SJSA1 (cell line): ENCODE data around the gene RAB34. TPM values are rescaled to one million over a fixed set of nuclear protein-coding genes. Genes with fewer than 3 reads are reported as not detected.

Source experiments
- DNase-seq, 2 experiments: peaks; one replicate each; pipeline ENCODE4 v3.0.0-alpha.2; 2015 to 2020; ENCODE audit warnings: low spot score in 2 of 2, low read depth in 1 of 2
- H3K27ac ChIP-seq: fragments of 250-450 bp; sonication (Bioruptor Pico); 2 replicates; pipeline ENCODE4 v1.5.1; 2020; ENCODE audit warnings: mild to moderate bottlenecking, moderate library complexity
- H3K27me3 ChIP-seq: fragments of 250-450 bp; sonication (Bioruptor Pico); replicated peaks from 2 replicates; pipeline ENCODE4 v1.5.1; 2020; ENCODE audit warnings: mild to moderate bottlenecking, moderate library complexity
- H3K36me3 ChIP-seq: fragments of 250-450 bp; sonication (Bioruptor Pico); 2 replicates; pipeline ENCODE4 v1.5.1; 2020; ENCODE audit warnings: mild to moderate bottlenecking
- H3K4me1 ChIP-seq: fragments of 250-450 bp; sonication (Bioruptor Pico); replicated peaks from 2 replicates; pipeline ENCODE4 v1.6.1; 2021; ENCODE audit warnings: mild to moderate bottlenecking
- H3K4me3 ChIP-seq: fragments of 250-450 bp; sonication (Bioruptor Pico); 2 replicates; pipeline ENCODE4 v1.5.1; 2020; ENCODE audit warnings: mild to moderate bottlenecking
- H3K9me3 ChIP-seq: fragments of 250-450 bp; sonication (Bioruptor Pico); replicated peaks from 2 replicates; pipeline ENCODE4 v1.5.1; 2020; ENCODE audit warnings: mild to moderate bottlenecking
- total RNA-seq: library from RNA; depleted of rRNA; stranded (reverse); fragments of >200 nt; shearing (Covaris generic); gene quantifications from 2 replicates; pipeline ENCODE4 v1.2.3, GENCODE V29; 2014; rRNA removed

The RAB34 gene
- total RNA-seq: 1,039 and 1,435 TPM in 2 replicates

DNA sequence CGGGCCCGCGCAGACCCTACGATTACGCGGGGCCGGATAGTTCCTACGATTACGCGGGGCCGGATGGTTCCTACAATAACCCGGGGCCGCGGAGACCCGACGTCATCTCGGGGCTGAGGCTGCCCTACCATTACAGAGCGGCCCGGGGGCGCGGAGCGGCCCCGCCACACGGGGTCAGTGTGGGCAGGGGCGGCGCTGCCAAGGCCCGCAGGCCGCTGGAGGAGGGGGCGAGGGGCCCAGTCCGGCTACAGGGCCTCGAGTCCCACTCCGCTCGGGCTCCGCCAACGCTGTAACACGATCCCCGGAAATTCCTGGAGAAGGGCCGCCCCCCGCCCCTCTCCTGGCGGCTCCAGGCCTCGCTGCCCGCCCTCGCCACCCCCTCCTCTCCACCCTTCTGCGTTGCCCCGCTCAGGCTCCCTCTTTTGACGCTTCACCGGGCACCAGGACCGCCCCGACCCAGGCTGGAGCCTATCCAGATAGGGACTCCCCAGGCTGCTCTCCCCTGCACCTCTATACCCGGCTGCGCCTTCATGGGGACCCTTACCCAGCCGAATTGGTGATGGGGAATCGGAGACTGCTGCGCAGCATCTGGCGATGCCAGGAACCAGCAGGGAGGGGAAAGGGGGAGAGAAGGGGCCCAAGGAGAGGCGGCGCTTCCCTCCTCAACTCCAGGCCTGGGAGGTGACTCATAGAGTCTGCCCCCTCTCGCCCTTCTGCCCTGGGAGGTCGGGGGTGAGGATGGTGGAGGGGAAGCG lies at the start of gene RAB34:
Gene RAB34 (minus strand): TSS at position 291 of the 755 bp plus-strand sequence. CDS start 602 bp downstream, outside the sequence.
- Histone ChIP-seq H3K4me3 (peak within 1 kb of the TSS; percentile 77), H3K36me3 (peaks cover 78% of the 10 kb centered on the region), H3K27ac (peak within 1 kb of the TSS; percentile 89), H3K9me3 (no peaks in the 10 kb centered on the region), H3K4me1 (peaks cover 39% of the 10 kb centered on the region), H3K27me3 (no peaks in the 10 kb centered on the region)
- DNase-seq: peak; percentile 90 to 94

- no peak overlapping the region for H3K27ac ChIP-seq
- H3K27me3 ChIP-seq: no peaks in the 10 kb centered on the region
Observed at GRCh38 chr17:28765038-28765437, 47.4 kb upstream of the RAB34 start.

GRCh38 chr17:28763804-28764266 lies 46.2 kb upstream of the RAB34 start:
- Histone ChIP-seq H3K36me3 (peaks cover 44% of the 10 kb centered on the region), H3K27ac (no peak overlapping the region), H3K4me3 (no peak overlapping the region), H3K4me1 (no peaks in the 10 kb centered on the region), H3K27me3 (no peaks in the 10 kb centered on the region), H3K9me3 (no peaks in the 10 kb centered on the region)
- peak; percentile 68 to 76 for DNase-seq

More at GRCh38 chr17:28765038-28765437, 47.4 kb upstream of the RAB34 start:
- peaks cover 32% of the 10 kb centered on the region for H3K36me3 ChIP-seq
- no peaks in the 10 kb centered on the region for H3K4me1 ChIP-seq
- no peak for DNase-seq
- H3K9me3 ChIP-seq: no peaks in the 10 kb centered on the region
- no peak overlapping the region for H3K4me3 ChIP-seq

- Histone ChIP-seq H3K4me3 (no peak overlapping the region), H3K4me1 (no peaks in the 10 kb centered on the region), H3K9me3 (no peaks in the 10 kb centered on the region), H3K27me3 (no peaks in the 10 kb centered on the region), H3K27ac (no peak overlapping the region), H3K36me3 (peaks cover 49% of the 10 kb centered on the region)
- no peak for DNase-seq
Observed at GRCh38 chr17:28763137-28763799, 45.6 kb upstream of the RAB34 start.

GRCh38 chr17:28760601-28761562 lies 43.2 kb upstream of the RAB34 start:
- Histone ChIP-seq H3K9me3 (no peaks in the 10 kb centered on the region), H3K27ac (no peak overlapping the region), H3K4me1 (peaks cover under 1% of the 10 kb centered on the region; the same call in 1 of the 2 replicates), H3K36me3 (peaks cover 48% of the 10 kb centered on the region), H3K27me3 (no peaks in the 10 kb centered on the region), H3K4me3 (no peak overlapping the region)
- no peak for DNase-seq

- Histone ChIP-seq H3K4me1 (peaks cover 10% of the 10 kb centered on the region), H3K27me3 (no peaks in the 10 kb centered on the region)
Observed at GRCh38 chr17:28759256-28759865, 41.7 kb upstream of the RAB34 start.

DNA sequence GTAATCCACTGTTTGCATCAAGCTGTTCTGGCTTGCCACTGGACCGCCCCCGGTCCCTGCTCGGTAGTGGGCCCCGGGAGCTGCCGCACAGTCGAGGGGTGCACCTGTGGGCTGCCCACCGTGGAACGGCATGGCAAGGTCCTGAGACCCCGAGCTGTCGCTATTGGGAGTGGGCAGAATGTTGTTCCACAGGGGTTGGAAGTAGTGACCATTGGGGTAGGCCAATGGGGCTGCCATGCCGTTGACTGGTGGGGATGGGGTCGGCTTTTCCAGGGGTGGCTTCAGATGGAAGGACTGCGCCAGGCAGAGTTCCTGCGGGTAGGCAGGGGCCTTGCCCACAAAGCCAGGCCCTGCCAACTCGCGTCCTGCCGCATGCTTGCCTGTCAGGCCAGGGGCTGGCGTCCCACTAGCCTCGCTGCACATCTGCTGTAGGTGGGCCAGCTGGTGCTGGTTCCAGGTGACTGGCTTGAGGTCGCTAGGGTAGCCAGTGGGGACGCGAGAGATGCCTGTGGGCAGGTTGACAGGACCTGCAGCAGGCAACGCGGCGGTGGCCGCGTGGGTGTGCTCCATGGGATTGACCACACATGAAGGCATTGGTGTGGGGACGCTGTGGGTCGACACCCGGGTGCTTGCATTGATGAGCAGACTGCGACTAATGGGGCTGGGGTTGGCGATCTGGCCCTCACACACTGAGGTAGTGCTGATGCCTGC lies 40.9 kb upstream of the RAB34 start:
- Histone ChIP-seq H3K4me3 (no peak overlapping the region), H3K27me3 (no peaks in the 10 kb centered on the region), H3K36me3 (peaks cover 45% of the 10 kb centered on the region), H3K27ac (no peak overlapping the region), H3K9me3 (no peaks in the 10 kb centered on the region), H3K4me1 (peaks cover 10% of the 10 kb centered on the region)
- peak in 1 of 2 experiments; percentile 45 for DNase-seq

More at GRCh38 chr17:28759256-28759865, 41.7 kb upstream of the RAB34 start:
- peaks cover 46% of the 10 kb centered on the region for H3K36me3 ChIP-seq
- H3K9me3 ChIP-seq: no peaks in the 10 kb centered on the region
- no peak overlapping the region for H3K4me3 ChIP-seq
- no peak for DNase-seq
- no peak overlapping the region for H3K27ac ChIP-seq

GRCh38 chr17:28756049-28756804 lies 38.6 kb upstream of the RAB34 start:
- H3K27ac ChIP-seq: no peak overlapping the region
- H3K27me3 ChIP-seq: no peaks in the 10 kb centered on the region
- H3K36me3 ChIP-seq: peaks cover 42% of the 10 kb centered on the region
- DNase-seq: no peak
- no peak overlapping the region for H3K4me3 ChIP-seq
- no peaks in the 10 kb centered on the region for H3K9me3 ChIP-seq
- H3K4me1 ChIP-seq: peaks cover 10% of the 10 kb centered on the region

GRCh38 chr17:28755486-28755885 lies 37.8 kb upstream of the RAB34 start:
- no peaks in the 10 kb centered on the region for H3K9me3 ChIP-seq
- H3K27ac ChIP-seq: no peak overlapping the region
- H3K4me3 ChIP-seq: no peak overlapping the region
- H3K4me1 ChIP-seq: peaks cover 10% of the 10 kb centered on the region
- peak in 1 of 2 experiments; percentile 22 for DNase-seq
- H3K27me3 ChIP-seq: no peaks in the 10 kb centered on the region
- H3K36me3 ChIP-seq: peaks cover 50% of the 10 kb centered on the region

GRCh38 chr17:28751600-28752366 lies 34.1 kb upstream of the RAB34 start:
- Histone ChIP-seq H3K9me3 (no peaks in the 10 kb centered on the region), H3K4me1 (peaks cover 10% of the 10 kb centered on the region), H3K27me3 (no peaks in the 10 kb centered on the region), H3K27ac (no peak overlapping the region), H3K4me3 (no peak overlapping the region), H3K36me3 (peaks cover 61% of the 10 kb centered on the region)
- DNase-seq: no peak

- peak; percentile 74 to 93 for DNase-seq
- H3K27me3 ChIP-seq: no peaks in the 10 kb centered on the region
- peaks cover 14% of the 10 kb centered on the region for H3K4me1 ChIP-seq
- no peak overlapping the region for H3K27ac ChIP-seq
- H3K4me3 ChIP-seq: no peak overlapping the region
- no peaks in the 10 kb centered on the region for H3K9me3 ChIP-seq
- peaks cover 72% of the 10 kb centered on the region for H3K36me3 ChIP-seq
Observed at GRCh38 chr17:28750178-28751047, 32.7 kb upstream of the RAB34 start.
